Loucy (cell line): Measurements from ENCODE around the gene SLC18A3.

Experiments used
- CTCF ChIP-seq: fragments of 200-600 bp; sonication (generic); conservative IDR thresholded peaks from 2 replicates; pipeline ENCODE4 v1.5.1; 2014; ENCODE audit warnings: mild to moderate bottlenecking, antibody characterized with exemption, low read length
- EZH2phosphoT487 ChIP-seq: fragments of 200-600 bp; IDR thresholded peaks from 2 replicates; pipeline ENCODE4 v1.6.1; 2018; ENCODE audit warnings: antibody characterized with exemption, mild to moderate bottlenecking, moderate library complexity, borderline replicate concordance

DNA sequence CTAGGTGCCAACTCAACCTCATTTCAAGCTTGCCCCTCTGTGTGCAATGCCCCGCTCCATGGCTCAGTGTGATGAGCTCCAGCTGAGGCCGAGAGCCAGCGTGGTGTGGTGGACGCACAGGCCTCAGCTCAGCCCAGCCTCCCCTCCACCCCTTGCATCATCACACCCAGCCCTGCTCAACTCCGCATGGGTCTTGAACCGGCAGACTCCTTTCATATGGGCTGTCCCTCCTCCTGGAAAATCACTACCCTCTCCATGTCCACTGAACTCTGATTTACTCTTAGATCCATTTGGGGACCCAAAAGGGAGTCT lies 16.6 kb upstream of the SLC18A3 start:
- TF ChIP-seq CTCF (no peak), EZH2phosphoT487 (no peak)
